GM10248 (cell line): Measurements from ENCODE around the gene RAB29.

Source experiments
- CTCF ChIA-PET: fragments of 300-600 bp; sonication (Branson Sonifier 250); formaldehyde crosslinking; extraction: SDS; loops from one replicate; lab custom pipeline; 2021; ENCODE audit warnings: antibody characterized with exemption; lab: Yijun Ruan, JAX
- POLR2A ChIA-PET: fragments of 350-650 bp; sonication (Branson Sonifier 250); formaldehyde crosslinking; extraction: SDS; loops from one replicate; lab custom pipeline; 2020; ENCODE audit warnings: antibody characterized with exemption; lab: Yijun Ruan, JAX
- DNase-seq: peaks from one replicate; pipeline ENCODE4 v3.0.0; 2012; ENCODE audit errors: extremely low spot score
- CTCF ChIP-seq: IDR thresholded peaks from 2 replicates; pipeline ENCODE4 v1.5.1; 2012; ENCODE audit warnings: mild to moderate bottlenecking, low read depth; ENCODE audit errors: extremely low read depth, missing control alignments, control extremely low read depth

Gene RAB29

GRCh38 chr1:205739348-205740160 is 35.7 kb downstream of the RAB29 start:
- ChIA-PET CTCF (interaction anchor here (0.9 to 1.7 kb wide), 8 partner anchors 8 to 148 kb away, joined by 3 to 8 read pairs (median 4); no protein-coding TSS in a partner anchor), POLR2A (interaction anchor here (0.6 kb wide), 1 partner anchor 1179 kb away, joined by 3 read pairs; no protein-coding TSS in a partner anchor)
- TF ChIP-seq CTCF: no peak
- no peak for DNase-seq

- TF ChIP-seq CTCF: no peak
- POLR2A ChIA-PET: no interaction called here
- CTCF ChIA-PET: interaction anchor here (1.4 to 2.0 kb wide), 2 partner anchors 23 to 77 kb away, joined by 7 to 10 read pairs; no protein-coding TSS in a partner anchor
- DNase-seq: no peak
These were observed 40.1 kb downstream of the RAB29 start for GRCh38 chr1:205735218-205735617.

GRCh38 chr1:205733438-205734175 is 41.7 kb downstream of the RAB29 start:
- no peak for DNase-seq
- POLR2A ChIA-PET: no interaction called here
- CTCF ChIA-PET: interaction anchor here (0.7 to 4.5 kb wide), 2 partner anchors 13 to 22 kb away, joined by 3 to 42 read pairs; no protein-coding TSS in a partner anchor
- TF ChIP-seq CTCF: no peak

- no peak for DNase-seq
- TF ChIP-seq CTCF: no peak
- ChIA-PET CTCF (interaction anchor here (1.3 to 4.5 kb wide), 3 partner anchors 18 to 247 kb away, joined by 3 to 42 read pairs (median 7); no protein-coding TSS in a partner anchor), POLR2A (no interaction called here)
These were observed 45.2 kb downstream of the RAB29 start for GRCh38 chr1:205729945-205730610.

- CTCF ChIA-PET: interaction anchor here (1.0 to 7.3 kb wide), 5 partner anchors 13 to 68 kb away, joined by 3 to 90 read pairs (median 3); no protein-coding TSS in a partner anchor
- POLR2A ChIA-PET: no interaction called here
- no peak for DNase-seq
- no peak for TF ChIP-seq CTCF
These were observed 48.6 kb downstream of the RAB29 start for GRCh38 chr1:205726619-205727125.
